ENCODE data around the gene KCNH1. TPM values are rescaled to one million over a fixed set of nuclear protein-coding genes. Genes with fewer than 3 reads are reported as not detected.

KCNH1 gene
- total RNA-seq, 1 donor from 2014 or later = 2.4 TPM

GRCh38 chr1:210937846-210938245, 196.1 kb downstream of the KCNH1 start:
- no peak for TF ChIP-seq CTCF (conservative IDR thresholded peaks at IDR 0.05)
- no peak overlapping the region for H3K27ac Mint-ChIP-seq
- no peak overlapping the region for H3K4me3 Mint-ChIP-seq
- DNase-seq (ENCODE audit: extremely low spot score, unreplicated experiment) = no peak
- no peaks in the 10 kb centered on the region for H3K27me3 Mint-ChIP-seq
- H3K36me3 Mint-ChIP-seq = no peaks in the 10 kb centered on the region
- H3K4me1 Mint-ChIP-seq (ENCODE audit: unreplicated experiment) = no peaks in the 10 kb centered on the region
- no peaks in the 10 kb centered on the region for H3K9me3 Mint-ChIP-seq

- no peaks in the 10 kb centered on the region for H3K4me1 Mint-ChIP-seq (ENCODE audit: unreplicated experiment)
- no peak overlapping the region for H3K4me3 Mint-ChIP-seq
- H3K36me3 Mint-ChIP-seq = no peaks in the 10 kb centered on the region
These were observed 198.0 kb downstream of the KCNH1 start for GRCh38 chr1:210935905-210936304.

GRCh38 chr1:210932104-210932503, 201.8 kb downstream of the KCNH1 start:
- no peak for TF ChIP-seq CTCF (conservative IDR thresholded peaks at IDR 0.05)
- no peaks in the 10 kb centered on the region for H3K4me1 Mint-ChIP-seq (ENCODE audit: unreplicated experiment)
- H3K36me3 Mint-ChIP-seq = no peaks in the 10 kb centered on the region
- H3K27ac Mint-ChIP-seq = no peak overlapping the region
- H3K27me3 Mint-ChIP-seq = no peaks in the 10 kb centered on the region
- no peak overlapping the region for H3K4me3 Mint-ChIP-seq
- no peak for DNase-seq (ENCODE audit: extremely low spot score, unreplicated experiment)
- no peaks in the 10 kb centered on the region for H3K9me3 Mint-ChIP-seq

More at GRCh38 chr1:210935905-210936304, 198.0 kb downstream of the KCNH1 start:
- no peak for DNase-seq (ENCODE audit: extremely low spot score, unreplicated experiment)
- H3K27ac Mint-ChIP-seq = no peak overlapping the region
- no peaks in the 10 kb centered on the region for H3K9me3 Mint-ChIP-seq
- no peak for TF ChIP-seq CTCF (conservative IDR thresholded peaks at IDR 0.05)
- H3K27me3 Mint-ChIP-seq = no peaks in the 10 kb centered on the region

- H3K27ac Mint-ChIP-seq = no peak overlapping the region
- DNase-seq (ENCODE audit: extremely low spot score, unreplicated experiment) = no peak
- no peaks in the 10 kb centered on the region for H3K36me3 Mint-ChIP-seq
- H3K9me3 Mint-ChIP-seq = no peaks in the 10 kb centered on the region
- H3K4me1 Mint-ChIP-seq (ENCODE audit: unreplicated experiment) = peaks cover 6% of the 10 kb centered on the region
- peaks cover 5% of the 10 kb centered on the region for H3K27me3 Mint-ChIP-seq
- TF ChIP-seq CTCF (conservative IDR thresholded peaks at IDR 0.05) = no peak
- no peak overlapping the region for H3K4me3 Mint-ChIP-seq
These were observed 211.3 kb downstream of the KCNH1 start for GRCh38 chr1:210922666-210923065.

GRCh38 chr1:210920716-210921694, 212.9 kb downstream of the KCNH1 start:
- Mint-ChIP-seq H3K27me3 (no peaks in the 10 kb centered on the region), H3K4me3 (no peak overlapping the region), H3K27ac (no peak overlapping the region), H3K4me1 (ENCODE audit: unreplicated experiment) (peaks cover 9% of the 10 kb centered on the region), H3K36me3 (no peaks in the 10 kb centered on the region), H3K9me3 (no peaks in the 10 kb centered on the region)
- no peak for TF ChIP-seq CTCF (conservative IDR thresholded peaks at IDR 0.05)
- no peak for DNase-seq (ENCODE audit: extremely low spot score, unreplicated experiment)

Data from type B pancreatic cell (in vitro differentiated cells).